SU-DHL-6 (cell line): ENCODE measurements around the gene HRC.

Experiments used
- CTCF ChIP-seq: fragments of 200-600 bp; sonication (generic); IDR thresholded peaks from one replicate; pipeline ENCODE4 v1.5.1; 2017; ENCODE audit warnings: antibody characterized with exemption, mild to moderate bottlenecking, low read length, moderate library complexity; ENCODE audit not compliant: insufficient read depth, poor library complexity, severe bottlenecking
- EZH2phosphoT487 ChIP-seq: fragments of 200-600 bp; sonication (generic), shearing (Covaris generic); conservative IDR thresholded peaks from 2 replicates; pipeline ENCODE4 v1.6.1; 2018; ENCODE audit warnings: mild to moderate bottlenecking, antibody characterized with exemption, low read length, moderate library complexity, mixed read lengths

- no peak for TF ChIP-seq CTCF
- no peak for TF ChIP-seq EZH2phosphoT487
Observed at GRCh38 chr19:49120868-49121267, 34.3 kb downstream of the HRC start.
